LNCAP (cell line): ENCODE measurements around the gene GARS1.

Experiments used
- CTCF ChIP-seq: fragments of 450-650 bp; IDR thresholded peaks from 2 replicates; pipeline ENCODE4 v1.5.1; 2017; ENCODE audit warnings: mild to moderate bottlenecking

The GARS1 gene

DNA sequence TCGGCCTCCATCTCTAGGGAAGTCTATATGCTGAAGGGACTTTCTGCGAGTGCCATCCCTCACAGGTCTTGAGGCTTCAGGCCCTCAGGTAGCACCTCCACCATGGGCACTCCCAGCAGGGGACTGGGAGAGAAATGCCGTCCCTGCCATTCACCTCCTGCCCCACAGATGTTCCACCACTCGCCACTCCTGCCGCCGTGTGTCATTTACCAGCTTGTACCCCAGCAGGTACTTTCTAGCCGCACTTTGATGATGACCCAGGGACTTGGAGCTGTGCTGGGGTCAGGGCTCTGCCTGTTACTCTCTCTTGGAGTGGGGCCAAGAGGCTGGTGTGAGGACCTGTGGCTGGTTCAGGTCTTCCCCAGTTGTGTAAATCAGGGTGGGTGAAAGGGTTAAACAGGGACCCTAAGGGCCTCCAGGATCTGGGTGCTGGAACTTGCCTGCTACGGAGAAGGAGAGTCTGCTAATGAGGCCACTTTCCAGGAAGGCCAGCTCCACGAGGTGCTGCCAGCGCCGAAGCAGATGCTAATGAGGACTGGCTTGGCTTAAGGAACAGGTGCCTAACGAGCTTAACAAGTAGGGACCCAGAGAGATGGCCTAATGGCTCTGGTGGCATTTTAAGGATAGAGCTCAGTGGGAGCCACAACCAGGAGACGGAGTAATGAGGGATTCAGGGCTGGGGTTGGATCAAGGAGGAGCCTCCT, 55.2 kb downstream of the GARS1 start:
- TF ChIP-seq CTCF = no peak

GRCh38 chr7:30650421-30650808, 55.7 kb downstream of the GARS1 start:
- TF ChIP-seq CTCF = no peak

DNA sequence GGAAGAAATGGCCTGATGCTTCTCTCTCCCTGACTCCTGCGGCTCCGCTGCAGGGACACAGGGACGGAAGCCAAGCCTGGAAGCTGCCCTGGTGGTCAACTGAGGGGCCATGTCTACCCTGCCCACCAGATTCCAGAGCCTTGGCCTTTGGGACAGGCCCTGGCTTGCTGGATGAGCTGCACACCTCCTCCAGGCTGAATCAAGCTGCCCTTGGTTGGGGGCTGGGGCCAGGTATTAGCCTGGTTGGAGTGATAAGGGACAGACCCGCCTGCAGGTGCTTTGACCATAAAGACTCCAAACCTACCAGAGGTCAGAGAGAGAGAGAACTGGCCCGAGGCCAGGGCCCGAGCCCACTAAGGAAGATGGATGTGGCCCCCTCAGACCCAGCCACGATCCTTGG, 57.5 kb downstream of the GARS1 start:
- no peak for TF ChIP-seq CTCF

GRCh38 chr7:30652698-30653641, 58.3 kb downstream of the GARS1 start:
- no peak for TF ChIP-seq CTCF

GRCh38 chr7:30654296-30655090, 59.8 kb downstream of the GARS1 start:
- no peak for TF ChIP-seq CTCF

DNA sequence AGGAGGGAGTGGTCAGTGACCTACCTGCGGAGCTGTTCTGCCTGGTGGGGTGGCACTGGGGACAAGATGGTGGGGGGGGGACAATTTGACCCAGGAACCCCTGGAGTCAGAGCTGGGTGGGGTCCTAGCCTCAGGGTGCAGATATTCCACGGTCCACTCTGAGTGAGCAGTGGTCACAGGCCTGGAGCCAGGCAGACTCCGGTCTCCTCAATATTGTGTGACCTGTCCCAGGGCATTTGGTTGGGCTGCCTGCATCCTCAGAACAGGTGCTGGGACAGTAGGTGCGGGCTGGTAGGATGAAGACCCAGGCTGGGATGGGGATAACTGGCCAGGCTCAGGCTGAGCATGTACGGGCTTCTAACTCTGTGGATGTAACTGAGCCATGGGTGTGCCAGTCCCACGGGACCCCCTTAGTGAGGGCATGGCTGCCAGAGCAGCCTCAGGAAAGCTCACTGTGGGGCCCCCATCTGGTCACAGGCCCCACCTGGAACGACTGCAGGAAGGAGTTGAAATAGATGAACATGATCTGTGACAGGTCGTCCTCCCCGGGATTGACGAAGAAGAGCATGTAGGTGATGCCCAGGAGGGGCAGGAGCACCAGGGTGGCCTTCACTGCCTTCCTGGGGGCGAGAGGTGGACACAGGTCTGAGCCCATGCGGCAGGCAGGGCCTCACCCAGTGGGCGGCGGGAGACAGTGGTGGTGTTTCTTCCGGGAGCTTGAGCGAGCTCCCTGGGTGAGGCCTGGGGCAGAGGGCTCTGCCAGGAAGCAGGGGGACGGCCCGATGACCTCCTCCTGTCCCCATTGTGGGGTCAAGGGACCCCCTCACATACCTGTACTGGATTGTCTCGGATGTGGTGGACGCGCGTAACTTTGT, 60.7 kb downstream of the GARS1 start:
- TF ChIP-seq CTCF = no peak
